NCI-H774 (cell line): Measurements from ENCODE around the gene DIAPH2.
A peak's percentile ranks its signal among the peaks of the same experiment; 100 is the strongest.

Experiments used
- DNase-seq: peaks from one replicate; lab custom pipeline; 2025; lab: John Stamatoyannopoulos, UW

Gene DIAPH2

DNA sequence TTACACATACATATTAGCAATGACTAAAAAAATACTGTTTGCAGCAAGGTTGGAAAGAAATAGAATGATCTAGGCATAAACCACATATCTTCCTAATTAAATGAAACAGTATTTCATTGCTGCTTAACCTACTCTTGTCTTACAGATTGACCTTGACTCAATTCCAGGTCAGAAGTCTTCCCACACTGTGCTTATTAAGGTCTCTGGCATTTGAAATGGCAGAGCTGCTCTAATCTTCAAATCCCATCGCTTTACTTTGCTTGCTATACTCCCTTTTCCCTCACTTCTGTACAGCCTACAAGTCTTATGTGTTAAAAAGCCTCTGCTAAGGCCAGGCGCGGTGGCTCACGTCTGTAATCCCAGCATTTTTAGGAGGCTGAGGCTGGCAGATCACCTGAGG is 623.5 kb downstream of the DIAPH2 start:
- DNase-seq = no peak

GRCh38 chrX:97309487-97310116 is 625.0 kb downstream of the DIAPH2 start:
- no peak for DNase-seq

GRCh38 chrX:97310373-97310772 is 625.7 kb downstream of the DIAPH2 start:
- no peak for DNase-seq

GRCh38 chrX:97311066-97311778 is 626.6 kb downstream of the DIAPH2 start:
- no peak for DNase-seq

- DNase-seq = no peak
Measured at GRCh38 chrX:97314345-97314744, 629.7 kb downstream of the DIAPH2 start.

- DNase-seq = no peak
Measured at GRCh38 chrX:97315939-97316338, 631.3 kb downstream of the DIAPH2 start.

- DNase-seq = no peak
Measured at GRCh38 chrX:97320305-97320704, 635.7 kb downstream of the DIAPH2 start.

DNA sequence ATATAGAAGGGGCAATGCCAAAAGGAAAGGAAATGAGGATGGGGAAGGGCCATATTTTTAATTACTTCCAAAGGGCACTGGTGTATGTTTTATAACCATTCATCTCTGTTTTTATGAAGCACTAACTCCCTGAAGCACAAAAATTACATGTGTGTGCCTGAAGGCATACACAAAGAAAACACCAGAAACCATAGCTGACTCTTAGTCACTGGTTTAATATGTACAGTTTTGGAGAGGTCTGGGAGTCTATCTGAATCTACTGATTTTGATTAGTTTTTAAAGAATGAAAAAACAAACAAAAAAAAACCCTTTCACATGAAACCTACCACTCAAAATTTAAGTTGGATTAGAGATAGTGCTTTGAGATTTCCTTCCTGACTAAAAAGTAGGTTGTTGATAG is 637.8 kb downstream of the DIAPH2 start:
- DNase-seq = no peak

DNA sequence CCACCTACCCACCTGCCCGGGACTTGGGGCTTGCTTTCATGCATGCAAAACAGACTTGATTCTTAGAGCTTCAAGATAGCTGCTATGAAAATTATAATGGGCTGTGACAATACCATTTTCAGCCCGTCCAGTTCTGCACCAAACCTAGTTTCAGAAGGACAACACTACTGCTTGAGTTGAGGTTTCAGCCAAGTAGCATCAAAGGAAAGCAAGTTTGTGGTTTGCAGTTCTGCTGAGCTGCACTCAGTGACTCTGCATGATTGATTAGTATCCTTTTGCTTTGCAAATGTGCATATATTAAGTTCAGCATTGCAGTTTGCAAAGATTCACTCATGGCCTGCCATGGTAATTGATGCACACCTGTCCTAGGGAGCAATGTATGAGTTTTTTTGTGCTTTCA is 641.8 kb downstream of the DIAPH2 start:
- no peak for DNase-seq

DNA sequence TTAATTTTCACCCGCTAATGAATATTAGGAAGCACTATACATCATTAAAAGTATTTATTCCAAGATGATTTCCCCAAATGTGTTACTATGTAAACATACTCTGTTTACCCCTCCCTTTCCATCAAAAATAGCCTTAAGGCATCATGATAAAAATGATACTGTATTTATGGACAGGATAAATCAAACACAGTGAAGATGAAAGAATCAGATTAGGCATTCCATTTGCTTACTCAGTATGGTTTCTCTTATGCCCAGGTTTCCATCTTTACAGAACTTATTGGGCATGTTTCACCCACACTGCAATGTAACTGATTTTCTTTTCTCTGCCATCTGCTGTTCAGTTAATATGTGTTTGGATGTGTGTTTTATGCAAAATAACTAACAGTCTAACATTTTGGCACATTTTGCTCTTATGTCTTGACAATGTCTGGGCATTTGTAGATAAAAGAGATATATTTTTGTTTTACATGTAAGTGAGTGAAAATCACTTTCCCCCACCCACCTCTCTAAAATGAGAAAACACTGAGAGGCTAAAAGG is 644.3 kb downstream of the DIAPH2 start:
- DNase-seq = no peak

- DNase-seq = no peak
Measured at GRCh38 chrX:97330151-97330550, 645.5 kb downstream of the DIAPH2 start.

DNA sequence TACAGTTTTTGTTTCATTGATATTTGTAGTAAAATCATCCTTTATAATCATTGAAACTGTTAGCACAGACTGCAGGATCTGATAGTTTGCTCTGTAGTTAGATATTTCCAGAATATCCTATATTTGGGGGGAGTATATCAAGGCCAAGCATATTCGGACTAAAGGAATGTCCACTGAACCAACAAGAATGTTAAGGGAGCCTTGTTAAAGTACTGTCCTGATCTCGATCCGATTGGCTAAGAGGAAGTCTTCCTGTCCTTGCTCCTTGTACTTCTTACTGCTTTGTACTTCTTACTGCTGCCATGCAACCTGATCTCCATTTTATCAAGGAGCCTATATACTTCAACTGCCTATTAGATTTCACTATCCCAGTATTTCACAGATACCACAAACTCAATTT is 648.3 kb downstream of the DIAPH2 start:
- DNase-seq = no peak

GRCh38 chrX:97334850-97335249 is 650.2 kb downstream of the DIAPH2 start:
- no peak for DNase-seq

- DNase-seq = no peak
Measured at GRCh38 chrX:97344724-97345123, 660.1 kb downstream of the DIAPH2 start.

GRCh38 chrX:97358941-97359340 is 674.3 kb downstream of the DIAPH2 start:
- DNase-seq = peak; percentile 6

GRCh38 chrX:97363843-97364242 is 679.2 kb downstream of the DIAPH2 start:
- DNase-seq = no peak

DNA sequence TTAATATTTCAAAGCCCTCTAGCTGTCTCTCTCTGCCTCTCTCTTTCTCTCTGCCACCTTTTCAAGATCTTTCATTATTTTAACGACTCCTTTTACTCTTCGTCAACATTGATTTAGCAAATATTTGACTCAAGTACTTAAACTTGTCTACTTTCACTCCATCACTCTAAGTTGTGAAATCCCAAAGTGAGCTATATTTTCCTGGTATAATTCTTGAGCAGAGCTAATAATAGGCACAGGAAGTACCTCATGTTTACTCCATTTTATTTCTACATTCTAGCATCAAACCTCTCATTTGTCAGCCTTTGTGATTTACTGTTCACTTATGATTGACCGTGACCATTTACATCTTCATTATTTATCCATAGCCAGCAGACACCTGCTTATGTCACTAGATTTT is 681.6 kb downstream of the DIAPH2 start:
- DNase-seq = no peak

GRCh38 chrX:97367125-97367524 is 682.5 kb downstream of the DIAPH2 start:
- no peak for DNase-seq

GRCh38 chrX:97369947-97370346 is 685.3 kb downstream of the DIAPH2 start:
- no peak for DNase-seq

DNA sequence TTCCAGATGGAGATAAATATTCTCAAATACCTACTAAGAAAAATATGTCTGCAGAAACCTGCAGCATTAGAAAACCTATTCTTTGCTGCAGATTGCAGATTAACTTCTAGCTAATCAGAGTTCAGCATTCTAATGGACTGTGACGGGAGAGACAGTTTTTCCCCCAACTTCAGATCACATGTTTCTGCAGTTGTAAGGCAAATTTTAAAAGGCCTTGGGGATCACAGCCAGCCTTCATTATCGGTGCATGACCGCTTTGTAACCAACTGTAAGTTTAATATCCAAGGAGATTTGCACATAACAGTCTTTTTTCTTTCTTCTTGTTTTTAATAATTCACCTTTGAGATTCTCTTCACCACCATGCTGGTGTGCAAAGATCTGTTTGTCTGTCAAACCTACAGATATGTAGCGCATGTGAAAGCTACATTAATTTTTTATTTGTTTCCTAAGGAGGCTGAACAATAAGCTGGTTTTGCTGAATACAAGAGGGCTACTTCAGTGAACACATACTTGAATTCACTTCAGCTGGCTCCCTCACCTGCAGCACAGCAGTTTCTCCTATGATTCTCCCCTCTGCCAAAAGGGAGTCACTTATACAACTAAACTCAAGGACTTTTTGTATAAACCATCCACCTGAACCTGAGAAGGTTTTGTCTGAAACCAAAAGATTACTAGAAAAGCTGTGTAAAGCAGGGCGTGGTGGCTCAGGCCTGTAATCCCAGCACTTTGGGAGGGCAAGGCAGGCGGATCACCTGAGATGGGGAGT is 687.5 kb downstream of the DIAPH2 start:
- no peak for DNase-seq

GRCh38 chrX:97374266-97374665 is 689.6 kb downstream of the DIAPH2 start:
- no peak for DNase-seq

- no peak for DNase-seq
Measured at GRCh38 chrX:97380200-97380599, 695.6 kb downstream of the DIAPH2 start.

DNA sequence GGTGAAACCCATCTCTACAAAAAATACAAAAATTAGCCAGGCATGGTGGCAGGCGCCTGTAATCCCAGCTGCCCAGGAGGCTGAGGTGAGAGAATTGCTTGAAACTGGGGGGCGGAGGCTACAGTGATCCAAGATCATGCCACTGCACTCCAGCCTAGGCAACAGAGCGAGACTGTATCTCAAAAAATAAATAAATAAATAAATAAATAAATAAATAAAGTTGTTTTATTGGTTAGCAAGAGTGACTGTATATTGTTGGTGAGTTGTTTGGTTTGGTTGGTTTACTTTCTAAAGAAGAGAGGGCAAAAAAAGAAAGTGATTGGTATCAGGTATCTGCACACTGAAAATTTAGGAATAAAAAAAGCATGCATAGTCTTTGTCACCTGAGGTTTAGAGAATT is 700.0 kb downstream of the DIAPH2 start:
- DNase-seq = no peak
